ENCODE results near the gene VPS9D1. TPM values are rescaled to one million over a fixed set of nuclear protein-coding genes. Genes with fewer than 3 reads are reported as not detected.

VPS9D1 gene
- total and polyA plus RNA-seq, 2 experiments from 2014 or later, result 2.1 to 2.2 TPM

GRCh38 chr16:89706518-89707260 lies 14.0 kb downstream of the VPS9D1 start (continued):
- TF ChIP-seq REST (IDR thresholded peaks at IDR 0.05; ENCODE audit: unreplicated experiment), result no peak
- no peak for TF ChIP-seq EZH2 (IDR thresholded peaks at IDR 0.05; ENCODE audit: low read depth, unreplicated experiment)
- TF ChIP-seq CTCF (conservative IDR thresholded peaks at IDR 0.05; ENCODE audit: low read depth in 2 of 2), result no peak

GRCh38 chr16:89705006-89705405 lies 15.7 kb downstream of the VPS9D1 start:
- Histone ChIP-seq H3K36me3 (ENCODE audit: insufficient read depth) (no peaks in the 10 kb centered on the region), H3K79me2 (replicated peaks; ENCODE audit: insufficient read depth) (no peaks in the 10 kb centered on the region), H3F3A (replicated peaks; ENCODE audit: low read depth) (0 out of 2 replicates have a peak, but pooled peaks cover 14% of the 10 kb centered on the region), H3K27ac (ENCODE audit: low read depth) (no peak overlapping the region), H4K20me1 (replicated peaks; ENCODE audit: insufficient read depth) (no peaks in the 10 kb centered on the region), H3K4me3 (no peak overlapping the region), H3K27me3 (ENCODE audit: insufficient read depth) (peaks cover 23% of the 10 kb centered on the region; the same call in 1 of the 2 replicates), H3K4me2 (no peak overlapping the region), H2AFZ (no peak overlapping the region), H3K9me2 (ENCODE audit: insufficient read depth) (no peaks in the 10 kb centered on the region), H3K4me1 (ENCODE audit: insufficient read depth) (peaks cover 12% of the 10 kb centered on the region)
- no peaks in the 10 kb centered on the region for H3K9me3 Mint-ChIP-seq
- peaks cover 13% of the 10 kb centered on the region for H3K4me1 Mint-ChIP-seq
- TF ChIP-seq CREB1 (CRISPR knock-in tag; IDR thresholded peaks at IDR 0.05; ENCODE audit: low read depth) (no peak), POLR2AphosphoS5 (IDR thresholded peaks at IDR 0.05; ENCODE audit: low read depth) (no peak), ZNF462 (CRISPR knock-in tag; IDR thresholded peaks at IDR 0.05) (no peak), EZH2 (IDR thresholded peaks at IDR 0.05; ENCODE audit: low read depth, unreplicated experiment) (no peak), STAT1 (IDR thresholded peaks at IDR 0.05; ENCODE audit: unreplicated experiment) (no peak), ZNF114 (CRISPR knock-in tag; IDR thresholded peaks at IDR 0.05) (no peak), NANOG (IDR thresholded peaks at IDR 0.05; ENCODE audit: borderline replicate concordance) (no peak)
- DNase-seq (ENCODE audit: low spot score) (no peak), ATAC-seq (no peak)
- H3K36me3 Mint-ChIP-seq (ENCODE audit: low read depth), result no peaks in the 10 kb centered on the region
- no peak overlapping the region for H3K27ac Mint-ChIP-seq
- H3K27me3 Mint-ChIP-seq (ENCODE audit: insufficient read depth, low read depth, poor library complexity), result peaks cover 31% of the 10 kb centered on the region
- no peak overlapping the region; the same call in 2 of the 3 replicates for H3K4me3 Mint-ChIP-seq

All from GM23338 (cell line).